ENCODE measurements around the gene DEDD2.

The DEDD2 gene

GRCh38 chr19:42228641-42229040 is 11.2 kb upstream of the DEDD2 start:
- Histone ChIP-seq H3K4me1 (ENCODE audit: control insufficient read depth in 5 of 5, insufficient read depth in 5 of 5, low read length in 5 of 5) (peaks cover 2 to 11% (median 4%) of the 10 kb centered on the region in 5 donors), H3K9ac (ENCODE audit: low read length in 5 of 5) (no peak overlapping the region), H3K9me3 (ENCODE audit: control insufficient read depth in 5 of 5, low read length in 5 of 5) (no peaks in the 10 kb centered on the region), H3K27me3 (ENCODE audit: control insufficient read depth in 5 of 5, insufficient read depth in 4 of 5, low read length in 5 of 5) (no peaks in the 10 kb centered on the region), H3K36me3 (ENCODE audit: control insufficient read depth in 5 of 5, insufficient read depth in 5 of 5, low read length in 5 of 5) (peaks cover 0 to 92% (median 85%) of the 10 kb centered on the region in 5 donors), H3K27ac (ENCODE audit: low read depth, low read length) (no peak overlapping the region), H3K4me3 (ENCODE audit: low read depth in 1 of 5, low read length in 5 of 5) (no peak overlapping the region)

- H3K4me1 ChIP-seq (ENCODE audit: control insufficient read depth in 5 of 5, insufficient read depth in 5 of 5, low read length in 5 of 5): peaks cover 2 to 11% (median 4%) of the 10 kb centered on the region in 5 donors
- H3K27ac ChIP-seq (ENCODE audit: low read depth, low read length): no peak overlapping the region
- H3K36me3 ChIP-seq (ENCODE audit: control insufficient read depth in 5 of 5, insufficient read depth in 5 of 5, low read length in 5 of 5): peaks cover 0 to 75% (median 68%) of the 10 kb centered on the region in 5 donors
- H3K9me3 ChIP-seq (ENCODE audit: control insufficient read depth in 5 of 5, low read length in 5 of 5): no peaks in the 10 kb centered on the region
- no peak overlapping the region for H3K4me3 ChIP-seq (ENCODE audit: low read depth in 1 of 5, low read length in 5 of 5)
- H3K27me3 ChIP-seq (ENCODE audit: control insufficient read depth in 5 of 5, insufficient read depth in 4 of 5, low read length in 5 of 5): no peaks in the 10 kb centered on the region
- no peak overlapping the region for H3K9ac ChIP-seq (ENCODE audit: low read length in 5 of 5)
These were observed 9.4 kb upstream of the DEDD2 start for GRCh38 chr19:42226886-42227285.

GRCh38 chr19:42225718-42226292 is 8.3 kb upstream of the DEDD2 start:
- H3K4me1 ChIP-seq (ENCODE audit: control insufficient read depth in 5 of 5, insufficient read depth in 5 of 5, low read length in 5 of 5): peaks cover 3 to 17% (median 11%) of the 10 kb centered on the region in 5 donors
- H3K9ac ChIP-seq (ENCODE audit: low read length in 5 of 5): no peak overlapping the region
- H3K27me3 ChIP-seq (ENCODE audit: control insufficient read depth in 5 of 5, insufficient read depth in 4 of 5, low read length in 5 of 5): no peaks in the 10 kb centered on the region
- no peak overlapping the region for H3K4me3 ChIP-seq (ENCODE audit: low read depth in 1 of 5, low read length in 5 of 5)
- H3K9me3 ChIP-seq (ENCODE audit: control insufficient read depth in 5 of 5, low read length in 5 of 5): no peaks in the 10 kb centered on the region
- H3K27ac ChIP-seq (ENCODE audit: low read depth, low read length): no peak overlapping the region
- H3K36me3 ChIP-seq (ENCODE audit: control insufficient read depth in 5 of 5, insufficient read depth in 5 of 5, low read length in 5 of 5): peaks cover 0 to 64% (median 58%) of the 10 kb centered on the region in 5 donors

- H3K27me3 ChIP-seq (ENCODE audit: control insufficient read depth in 5 of 5, insufficient read depth in 4 of 5, low read length in 5 of 5): no peaks in the 10 kb centered on the region
- no peaks in the 10 kb centered on the region for H3K9me3 ChIP-seq (ENCODE audit: control insufficient read depth in 5 of 5, low read length in 5 of 5)
- H3K27ac ChIP-seq (ENCODE audit: low read depth, low read length): no peak overlapping the region
- no peak overlapping the region for H3K4me3 ChIP-seq (ENCODE audit: low read depth in 1 of 5, low read length in 5 of 5)
- peaks cover 0 to 60% (median 54%) of the 10 kb centered on the region in 5 donors for H3K36me3 ChIP-seq (ENCODE audit: control insufficient read depth in 5 of 5, insufficient read depth in 5 of 5, low read length in 5 of 5)
- peaks cover 6 to 17% (median 16%) of the 10 kb centered on the region in 5 donors for H3K4me1 ChIP-seq (ENCODE audit: control insufficient read depth in 5 of 5, insufficient read depth in 5 of 5, low read length in 5 of 5)
- no peak overlapping the region for H3K9ac ChIP-seq (ENCODE audit: low read length in 5 of 5)
These were observed 7.7 kb upstream of the DEDD2 start for GRCh38 chr19:42224940-42225717.

- Histone ChIP-seq H3K4me3 (ENCODE audit: low read depth in 1 of 5, low read length in 5 of 5) (peak overlapping the region; percentile 83 to 98 (median 87)), H3K9me3 (ENCODE audit: control insufficient read depth in 5 of 5, low read length in 5 of 5) (no peaks in the 10 kb centered on the region), H3K27ac (ENCODE audit: low read depth, low read length) (peak overlapping the region; percentile 79), H3K36me3 (ENCODE audit: control insufficient read depth in 5 of 5, insufficient read depth in 5 of 5, low read length in 5 of 5) (peaks cover 0 to 18% (median 17%) of the 10 kb centered on the region in 5 donors), H3K4me1 (ENCODE audit: control insufficient read depth in 5 of 5, insufficient read depth in 5 of 5, low read length in 5 of 5) (peaks cover 9 to 49% (median 46%) of the 10 kb centered on the region in 5 donors), H3K27me3 (ENCODE audit: control insufficient read depth in 5 of 5, insufficient read depth in 4 of 5, low read length in 5 of 5) (no peaks in the 10 kb centered on the region), H3K9ac (ENCODE audit: low read length in 5 of 5) (peak overlapping the region; percentile 89 to 94 (median 93))
These were observed 3.2 kb upstream of the DEDD2 start for GRCh38 chr19:42220751-42221097.

- Histone ChIP-seq H3K9me3 (ENCODE audit: control insufficient read depth in 5 of 5, low read length in 5 of 5) (no peaks in the 10 kb centered on the region), H3K27me3 (ENCODE audit: control insufficient read depth in 5 of 5, insufficient read depth in 4 of 5, low read length in 5 of 5) (no peaks in the 10 kb centered on the region), H3K4me3 (ENCODE audit: low read depth in 1 of 5, low read length in 5 of 5) (peak within 1 kb of the TSS; percentile 83 to 98 (median 87)), H3K27ac (ENCODE audit: low read depth, low read length) (peak within 1 kb of the TSS; percentile 79), H3K36me3 (ENCODE audit: control insufficient read depth in 5 of 5, insufficient read depth in 5 of 5, low read length in 5 of 5) (peaks cover 0 to 14% (median 12%) of the 10 kb centered on the region in 5 donors), H3K9ac (ENCODE audit: low read length in 5 of 5) (peak within 1 kb of the TSS; percentile 89 to 94 (median 93)), H3K4me1 (ENCODE audit: control insufficient read depth in 5 of 5, insufficient read depth in 5 of 5, low read length in 5 of 5) (peaks cover 9 to 53% (median 49%) of the 10 kb centered on the region in 5 donors)
These were observed 2.6 kb upstream of the DEDD2 start, which contains the start of gene ZNF526 for GRCh38 chr19:42219812-42220750. TSS of gene ZNF526 (plus strand) at chr19:42220312. CDS start at chr19:42224404, 4,092 bp downstream.

- peak overlapping the region; percentile 66 to 86 (median 85) for H3K4me3 ChIP-seq (ENCODE audit: low read depth in 1 of 5, low read length in 5 of 5)
- H3K27ac ChIP-seq (ENCODE audit: low read depth, low read length): peak overlapping the region; percentile 78
- H3K27me3 ChIP-seq (ENCODE audit: control insufficient read depth in 5 of 5, insufficient read depth in 4 of 5, low read length in 5 of 5): no peaks in the 10 kb centered on the region
- H3K9me3 ChIP-seq (ENCODE audit: control insufficient read depth in 5 of 5, low read length in 5 of 5): no peaks in the 10 kb centered on the region
- peaks cover 9 to 62% (median 49%) of the 10 kb centered on the region in 5 donors for H3K4me1 ChIP-seq (ENCODE audit: control insufficient read depth in 5 of 5, insufficient read depth in 5 of 5, low read length in 5 of 5)
- H3K36me3 ChIP-seq (ENCODE audit: control insufficient read depth in 5 of 5, insufficient read depth in 5 of 5, low read length in 5 of 5): peaks cover 8 to 26% (median 14%) of the 10 kb centered on the region in 5 donors
- peak overlapping the region; percentile 68 to 92 (median 89) for H3K9ac ChIP-seq (ENCODE audit: low read length in 5 of 5)
These were observed 591 bp downstream of the DEDD2 start for GRCh38 chr19:42216653-42217519.

GRCh38 chr19:42214810-42215485 is 2.5 kb downstream of the DEDD2 start:
- H3K27me3 ChIP-seq (ENCODE audit: control insufficient read depth in 5 of 5, insufficient read depth in 4 of 5, low read length in 5 of 5): no peaks in the 10 kb centered on the region
- H3K4me1 ChIP-seq (ENCODE audit: control insufficient read depth in 5 of 5, insufficient read depth in 5 of 5, low read length in 5 of 5): peaks cover 4 to 50% (median 37%) of the 10 kb centered on the region in 5 donors
- no peak overlapping the region for H3K4me3 ChIP-seq (ENCODE audit: low read depth in 1 of 5, low read length in 5 of 5)
- peaks cover 9 to 32% (median 18%) of the 10 kb centered on the region in 5 donors for H3K36me3 ChIP-seq (ENCODE audit: control insufficient read depth in 5 of 5, insufficient read depth in 5 of 5, low read length in 5 of 5)
- no peak overlapping the region for H3K27ac ChIP-seq (ENCODE audit: low read depth, low read length)
- no peak overlapping the region for H3K9ac ChIP-seq (ENCODE audit: low read length in 5 of 5)
- no peaks in the 10 kb centered on the region for H3K9me3 ChIP-seq (ENCODE audit: control insufficient read depth in 5 of 5, low read length in 5 of 5)

Data from subcutaneous abdominal adipose tissue (tissue), 5 donors.